ENCODE results near the gene AAK1.

The AAK1 gene

DNA sequence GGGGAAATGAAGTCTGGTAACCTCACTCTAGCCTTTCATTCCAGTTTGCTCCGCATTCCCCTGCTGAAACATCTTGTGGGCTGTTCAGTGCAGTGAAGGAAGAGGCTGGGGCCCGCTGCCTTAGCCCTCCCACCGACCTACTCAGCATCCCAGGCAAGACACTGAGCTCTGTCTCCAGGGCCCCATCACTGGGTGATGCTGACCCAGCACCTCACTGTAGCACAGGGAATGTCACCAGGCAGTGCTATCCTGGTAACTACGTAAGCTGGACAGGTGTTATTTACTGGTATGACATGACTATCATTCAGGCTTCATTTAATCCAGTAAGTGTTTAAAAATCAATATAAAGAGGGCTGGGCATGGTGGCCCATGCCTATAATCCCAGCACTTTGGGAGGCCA lies 105.3 kb downstream of the AAK1 start:
- no peak for DNase-seq (ENCODE audit: low read depth)

DNA sequence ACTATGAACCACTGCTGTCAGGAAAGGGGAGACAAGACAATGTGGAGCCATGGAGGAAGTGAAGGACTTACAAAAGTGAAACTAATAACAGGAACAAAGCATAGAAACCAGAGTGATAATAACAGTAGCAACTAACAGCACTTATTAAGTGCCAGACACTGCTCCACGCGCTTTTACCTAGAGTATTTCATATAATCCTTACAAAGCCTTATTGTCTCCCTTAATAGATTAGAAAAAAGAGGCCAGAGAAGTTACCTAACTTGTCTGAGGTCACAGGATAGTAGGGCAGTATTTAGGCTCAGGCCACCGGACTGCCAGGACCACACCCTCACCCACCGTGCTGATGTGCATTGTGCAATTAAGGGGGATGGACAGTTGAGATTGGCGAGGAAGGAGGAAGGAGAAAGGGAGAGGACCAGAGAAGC lies 107.7 kb downstream of the AAK1 start:
- DNase-seq (ENCODE audit: low read depth): no peak

DNA sequence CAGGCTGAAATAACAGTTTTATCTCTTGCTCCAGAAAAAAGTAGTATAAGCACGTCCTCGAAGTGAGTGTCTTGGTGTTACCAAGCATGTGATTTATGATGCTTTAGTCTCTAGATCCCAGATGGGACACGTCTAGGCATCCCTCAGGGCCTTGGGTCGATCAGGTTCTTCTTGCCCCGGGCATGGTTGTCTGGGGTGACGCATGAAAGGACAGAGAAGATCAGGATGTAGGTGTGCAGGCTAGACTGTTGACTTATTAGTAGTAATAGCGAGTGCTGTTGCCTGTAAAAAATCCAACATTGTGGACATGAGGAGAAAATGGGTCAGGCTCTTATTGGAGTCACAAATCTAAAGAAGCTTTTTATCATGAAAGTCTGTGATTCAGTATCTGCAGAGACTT lies 112.4 kb downstream of the AAK1 start:
- no peak for DNase-seq (ENCODE audit: low read depth)

DNA sequence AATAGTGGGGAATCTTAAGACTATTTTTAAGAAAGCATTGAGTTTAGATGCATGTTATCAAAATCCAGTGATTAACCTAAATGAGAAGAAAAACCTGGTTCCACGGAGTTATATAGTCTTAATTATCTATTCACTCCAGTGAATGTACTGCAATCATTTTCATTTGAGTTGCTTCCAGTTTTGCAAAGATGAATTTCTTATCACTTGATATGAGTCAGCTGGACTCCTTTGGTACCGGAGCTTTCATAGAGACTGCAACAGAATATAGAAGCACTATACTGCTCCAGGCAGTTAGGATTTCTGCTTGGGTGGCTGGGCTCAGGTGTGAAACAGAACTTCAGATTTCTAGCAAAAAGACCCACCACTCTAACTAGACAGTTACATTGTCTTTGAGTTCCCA lies 114.1 kb downstream of the AAK1 start:
- no peak for DNase-seq (ENCODE audit: low read depth)

DNA sequence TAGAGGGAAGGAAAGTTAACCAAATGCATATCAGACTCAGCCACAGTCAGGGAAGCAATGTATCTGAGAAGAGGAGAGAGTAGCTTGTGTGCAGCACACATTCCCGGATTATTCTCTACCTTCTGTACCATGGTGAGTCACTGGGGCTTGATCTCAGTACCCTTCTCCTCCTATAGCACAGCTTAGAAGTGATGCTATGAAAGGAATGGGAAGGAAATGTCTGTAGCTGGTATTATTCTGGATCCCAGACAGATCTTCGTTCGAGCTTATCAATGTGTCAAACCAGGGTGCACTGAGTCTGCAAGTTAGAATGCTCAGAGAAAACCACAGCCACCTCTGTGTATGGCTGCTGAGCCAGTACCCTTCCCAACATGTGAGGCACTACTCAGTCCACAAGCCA lies 118.3 kb downstream of the AAK1 start:
- DNase-seq (ENCODE audit: low read depth): no peak

DNA sequence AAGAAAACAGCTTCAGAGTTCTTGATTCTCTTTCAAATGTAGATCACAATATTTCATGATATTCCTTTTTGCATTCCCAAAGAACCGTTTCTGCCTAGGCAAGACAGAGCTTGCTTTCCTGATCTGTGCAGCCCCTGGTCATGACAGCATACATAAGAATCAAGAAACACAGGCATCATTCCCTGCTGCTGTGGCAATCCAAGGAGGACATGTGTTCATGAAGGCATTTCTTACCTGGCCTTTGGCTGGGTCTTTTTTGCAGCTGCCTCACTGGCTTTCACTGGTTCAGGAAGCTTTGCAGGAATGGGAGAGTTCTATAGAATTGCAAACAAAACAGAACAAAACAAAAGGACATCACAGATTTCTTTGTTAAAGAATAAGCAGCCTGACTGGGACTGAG lies 118.7 kb downstream of the AAK1 start:
- DNase-seq (ENCODE audit: low read depth): no peak

DNA sequence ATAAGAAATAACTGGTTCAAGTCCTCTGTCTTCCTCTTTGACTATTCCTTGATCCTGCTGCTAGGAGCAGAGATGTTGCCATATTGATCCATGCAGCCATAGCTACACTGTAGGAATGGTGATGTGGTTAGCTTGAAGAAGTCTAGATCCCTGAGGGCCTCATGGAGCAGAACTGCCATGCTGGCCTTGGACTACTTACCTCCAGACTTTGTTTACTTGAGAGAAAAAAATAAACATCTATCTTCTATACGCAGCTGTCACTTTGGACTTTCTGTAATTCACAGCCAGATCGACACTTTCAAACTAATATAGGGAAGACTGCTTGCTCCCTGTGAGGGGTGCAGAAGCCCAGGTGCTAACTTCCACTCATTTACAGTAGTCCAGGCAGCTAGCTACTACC lies 121.8 kb downstream of the AAK1 start:
- DNase-seq (ENCODE audit: low read depth): no peak

DNA sequence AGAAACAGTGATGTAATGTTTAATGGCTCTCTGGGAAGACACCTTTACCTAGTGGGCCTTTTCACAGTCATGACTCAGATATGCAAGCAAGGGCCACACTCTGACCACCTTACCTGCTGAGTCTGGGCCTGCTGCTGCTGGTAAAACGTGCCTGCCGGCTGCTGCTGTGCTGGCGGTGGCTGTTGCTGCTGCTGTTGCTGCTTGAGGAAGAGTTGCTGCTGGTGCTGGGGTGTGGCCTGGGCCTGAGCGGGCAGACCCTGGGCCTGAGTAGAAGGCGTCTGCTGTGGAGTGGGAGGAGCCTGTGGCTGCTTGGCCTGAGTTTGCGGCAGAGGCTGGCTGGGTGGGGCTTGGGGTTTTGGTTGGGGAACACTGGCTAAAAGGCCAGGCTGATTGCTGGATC lies 124.7 kb downstream of the AAK1 start:
- DNase-seq (ENCODE audit: low read depth): peak; percentile 60

DNA sequence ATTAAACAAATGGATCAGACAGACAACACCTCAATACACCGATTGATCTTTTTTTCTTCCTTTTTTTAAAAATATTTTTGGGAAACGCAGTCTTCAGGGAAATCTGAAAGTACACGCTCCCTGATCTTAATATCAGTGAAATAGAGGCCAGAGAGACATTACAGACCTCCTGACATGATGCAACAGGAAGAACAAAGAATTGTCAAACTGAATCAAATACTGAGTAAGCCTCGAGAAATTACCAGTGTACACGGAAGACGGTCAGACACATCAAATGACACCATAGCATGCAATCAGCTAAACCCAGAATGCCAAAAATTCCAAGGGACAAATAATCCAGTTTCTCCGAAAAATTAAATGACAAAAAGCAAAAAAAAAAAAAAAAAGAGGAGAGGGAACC lies 126.1 kb downstream of the AAK1 start:
- no peak for DNase-seq (ENCODE audit: low read depth)

DNA sequence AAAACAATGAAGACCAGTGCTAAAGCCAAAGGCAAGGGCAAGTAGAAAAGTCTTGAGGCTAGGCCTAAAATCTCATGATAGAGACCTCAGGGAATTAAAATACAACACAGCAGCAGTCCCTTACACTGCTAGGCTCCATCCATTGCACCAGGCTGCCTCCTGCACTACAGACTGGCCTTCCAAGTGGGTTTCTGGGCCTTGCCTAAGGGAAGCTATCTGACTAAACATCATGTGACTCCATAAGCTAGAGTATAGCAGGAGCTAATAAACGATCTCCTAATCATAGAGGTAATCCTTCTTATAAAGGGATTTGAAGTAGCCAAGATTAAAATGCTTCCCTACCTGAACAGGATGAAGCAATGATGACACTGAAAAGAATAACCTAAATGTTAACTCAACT lies 128.7 kb downstream of the AAK1 start:
- DNase-seq (ENCODE audit: low read depth): no peak

DNA sequence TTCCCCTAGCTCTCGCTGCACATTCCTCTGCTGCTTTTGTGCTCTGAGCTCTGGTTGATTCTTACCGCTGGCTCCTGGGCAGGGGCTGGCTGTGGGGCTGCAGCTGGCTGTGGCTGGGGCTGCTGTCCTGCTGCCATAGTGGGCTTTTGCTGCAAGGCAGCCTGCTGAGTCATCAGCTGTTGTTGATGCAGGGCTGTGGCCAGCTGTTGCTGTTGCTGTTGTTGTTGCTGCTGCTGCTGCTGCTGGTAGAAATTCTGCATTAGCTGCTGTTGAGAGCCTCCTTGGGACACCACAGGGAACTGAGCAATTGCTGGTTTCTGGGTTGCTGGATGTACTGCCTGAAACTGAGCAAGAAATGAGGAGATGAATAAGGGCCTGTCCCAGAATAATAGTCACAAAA lies 129.1 kb downstream of the AAK1 start:
- no peak for DNase-seq (ENCODE audit: low read depth)

DNA sequence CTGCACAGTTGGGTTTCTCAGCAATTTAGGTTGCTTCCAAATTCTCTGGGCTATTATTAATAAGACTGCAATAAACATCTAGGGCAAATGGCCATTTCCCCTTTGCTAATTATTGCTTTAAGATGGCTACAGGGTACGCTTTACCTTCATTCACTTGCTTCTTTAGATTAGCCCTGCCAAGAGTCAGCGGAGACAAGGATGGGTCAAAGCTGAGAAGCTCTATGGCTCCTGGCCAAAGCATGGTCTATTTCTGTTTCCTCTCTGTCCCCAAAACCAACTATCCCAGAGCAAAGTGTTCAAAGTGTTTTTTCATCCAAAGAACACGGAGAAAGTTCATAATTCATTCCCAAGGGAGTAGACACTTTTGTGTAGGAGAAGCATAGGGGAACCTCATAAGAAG lies 131.1 kb downstream of the AAK1 start:
- DNase-seq (ENCODE audit: low read depth): no peak

DNA sequence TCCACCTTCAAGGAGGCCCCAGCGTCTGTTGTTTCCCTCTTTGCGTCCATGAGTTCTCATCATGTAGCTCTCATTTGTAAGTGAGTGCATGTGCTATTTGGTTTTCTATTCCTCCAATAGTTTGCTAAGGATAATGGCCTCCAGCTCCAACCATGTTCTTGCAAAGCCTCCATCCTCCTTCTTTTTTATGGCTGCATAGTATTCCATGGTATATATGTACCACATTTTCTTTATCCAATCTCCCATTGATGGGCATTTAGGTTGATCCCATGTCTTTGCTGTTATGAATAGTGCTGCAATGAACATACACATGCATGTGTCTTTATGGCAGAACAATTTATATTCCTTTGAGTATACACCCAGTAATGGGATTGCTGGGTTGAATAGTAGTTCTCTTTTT lies 133.3 kb downstream of the AAK1 start:
- no peak for DNase-seq (ENCODE audit: low read depth)

DNA sequence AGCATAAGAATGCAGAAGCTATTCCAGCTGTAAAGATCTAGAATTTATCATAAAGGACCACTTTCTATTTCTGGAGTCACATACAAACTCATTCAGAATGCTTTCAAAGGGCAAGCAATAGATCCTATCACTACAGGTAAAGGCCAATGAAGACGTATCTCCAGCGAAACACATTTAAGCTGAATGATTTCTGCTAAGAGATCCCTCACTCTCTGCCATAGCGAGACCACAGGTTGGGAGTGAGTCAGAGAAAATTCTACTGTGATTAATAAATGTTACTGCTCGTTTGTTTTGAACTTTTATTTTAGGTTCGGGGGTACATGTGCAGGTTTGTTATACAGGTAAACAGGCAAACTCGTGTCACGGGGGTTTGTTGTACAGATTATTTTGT lies 133.8 kb downstream of the AAK1 start:
- no peak for DNase-seq (ENCODE audit: low read depth)

DNA sequence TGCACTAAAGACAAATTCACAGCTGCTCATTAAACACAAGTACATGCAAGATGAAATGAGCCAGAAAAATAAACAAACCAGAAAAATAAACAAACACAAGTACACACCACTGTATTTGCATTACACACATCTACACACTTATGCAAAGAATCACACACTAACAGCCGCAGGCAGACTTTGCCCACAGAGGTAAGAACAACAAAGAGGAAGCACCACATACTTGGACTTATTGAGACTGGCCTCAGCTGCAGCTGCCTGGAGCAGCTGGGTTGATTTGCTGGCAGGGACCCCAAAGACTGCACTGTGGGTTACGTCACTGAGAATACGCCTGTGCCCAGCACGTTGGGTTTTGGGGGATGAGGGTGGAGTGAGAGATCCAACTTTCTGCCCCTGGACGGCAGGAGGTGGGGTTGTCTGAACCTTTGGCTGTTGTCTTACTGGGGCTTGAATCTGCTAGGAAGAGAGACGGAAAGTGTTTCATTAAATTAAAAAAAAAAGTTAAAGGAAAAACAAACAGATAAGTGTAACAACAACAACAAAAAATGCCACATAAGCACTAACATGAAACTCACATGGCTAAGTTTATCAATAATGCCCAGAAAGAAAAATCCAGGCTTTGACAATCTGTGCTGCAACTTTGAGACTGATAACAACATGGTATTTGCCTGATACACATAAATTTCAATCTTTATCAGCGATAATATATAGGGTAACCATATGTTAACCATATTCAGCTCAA lies 134.4 kb downstream of the AAK1 start:
- no peak for DNase-seq (ENCODE audit: low read depth)

DNA sequence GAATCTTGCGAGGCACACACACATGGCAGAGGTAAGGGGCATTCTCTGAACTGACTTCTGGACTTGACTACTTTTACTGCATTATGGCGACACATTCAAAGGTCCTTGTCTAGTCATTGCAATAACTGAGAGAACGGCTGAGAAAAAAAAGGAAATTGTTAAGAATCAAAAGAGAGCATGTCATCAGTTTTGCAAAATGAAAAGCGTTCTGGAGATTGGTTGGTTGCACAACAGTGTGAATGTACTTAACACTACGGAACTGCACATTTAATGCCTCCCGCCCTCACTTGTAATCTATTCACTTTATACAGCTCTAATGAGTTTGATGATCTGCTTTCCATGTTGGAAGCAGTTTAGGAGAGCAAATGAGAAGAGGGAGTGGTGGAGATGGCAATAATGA lies 137.8 kb downstream of the AAK1 start:
- DNase-seq (ENCODE audit: low read depth): no peak

DNA sequence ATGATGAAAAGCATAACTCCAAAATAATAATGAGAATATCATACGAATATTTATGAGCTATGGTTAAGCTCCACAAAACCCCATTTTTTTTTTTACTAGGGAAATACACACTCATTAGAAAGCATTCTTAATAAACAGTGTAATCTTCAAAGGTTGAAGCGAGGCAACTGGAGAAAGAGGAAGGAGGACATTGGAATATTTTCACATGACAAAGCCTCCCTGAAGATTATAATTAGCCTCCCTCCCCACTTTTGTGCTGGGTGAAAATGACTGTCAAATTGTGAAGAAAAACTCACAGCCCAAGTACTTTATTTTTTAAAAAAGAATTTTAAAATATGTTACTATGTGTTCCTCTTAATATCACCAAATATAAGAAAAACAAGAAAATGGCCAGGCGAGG lies 142.2 kb downstream of the AAK1 start:
- DNase-seq (ENCODE audit: low read depth): no peak

DNA sequence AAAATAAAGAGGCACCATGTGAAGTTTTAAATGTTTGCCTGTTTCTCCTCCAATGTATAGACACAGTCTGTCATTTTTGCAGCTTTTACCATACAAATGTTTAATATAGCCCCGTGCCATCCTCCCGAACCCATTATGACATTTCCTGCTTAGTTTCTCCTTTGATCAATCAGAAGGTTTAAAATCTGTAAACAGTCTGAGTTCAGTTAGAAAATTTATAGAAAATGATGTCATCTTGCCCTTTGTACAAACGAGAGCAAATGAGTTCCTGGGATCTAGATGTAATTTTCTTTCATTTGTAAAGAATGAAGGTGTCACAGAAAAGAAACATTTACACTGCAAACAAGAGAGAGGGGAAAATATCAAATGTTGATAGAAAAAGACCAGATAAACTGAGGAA lies 143.6 kb downstream of the AAK1 start:
- DNase-seq (ENCODE audit: low read depth): no peak

DNA sequence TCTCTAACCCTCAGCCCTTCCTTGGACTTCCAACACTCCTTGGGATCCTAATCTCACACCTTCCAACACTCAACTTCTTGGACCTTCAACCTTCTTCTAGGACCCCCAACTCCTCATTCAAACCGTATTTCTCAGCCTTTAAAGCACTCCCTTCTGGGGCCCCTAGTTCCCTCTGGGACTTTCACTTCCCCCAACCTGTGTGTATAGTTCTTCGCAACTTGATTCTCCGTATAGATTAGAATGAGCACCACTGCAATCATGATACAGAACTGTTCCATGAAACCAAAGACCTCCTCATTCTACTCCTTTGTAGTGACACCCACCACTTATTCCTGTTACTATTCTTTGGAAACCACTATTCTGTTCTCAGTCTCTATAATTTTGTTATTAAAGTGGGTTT lies 144.3 kb downstream of the AAK1 start:
- no peak for DNase-seq (ENCODE audit: low read depth)

DNA sequence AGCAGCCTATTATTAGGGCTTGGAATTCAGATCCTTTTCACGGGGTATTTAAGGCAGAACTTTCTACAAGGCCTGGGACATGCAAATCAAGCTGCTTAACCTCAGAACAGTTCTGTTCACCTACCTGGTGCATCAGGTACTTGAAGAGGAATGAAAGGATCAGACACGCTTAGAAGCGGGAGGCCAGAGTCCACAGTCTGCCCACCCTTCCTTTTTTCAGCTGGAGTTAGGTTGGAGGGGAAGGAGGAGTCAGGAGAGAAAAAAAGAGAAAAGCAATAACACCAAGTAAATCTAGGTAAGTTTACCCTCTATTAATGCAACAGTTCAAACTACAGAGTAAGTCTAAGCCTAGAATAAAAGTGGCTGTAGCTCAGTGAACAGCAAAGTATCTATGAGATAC lies 147.7 kb downstream of the AAK1 start:
- no peak for DNase-seq (ENCODE audit: low read depth)

DNA sequence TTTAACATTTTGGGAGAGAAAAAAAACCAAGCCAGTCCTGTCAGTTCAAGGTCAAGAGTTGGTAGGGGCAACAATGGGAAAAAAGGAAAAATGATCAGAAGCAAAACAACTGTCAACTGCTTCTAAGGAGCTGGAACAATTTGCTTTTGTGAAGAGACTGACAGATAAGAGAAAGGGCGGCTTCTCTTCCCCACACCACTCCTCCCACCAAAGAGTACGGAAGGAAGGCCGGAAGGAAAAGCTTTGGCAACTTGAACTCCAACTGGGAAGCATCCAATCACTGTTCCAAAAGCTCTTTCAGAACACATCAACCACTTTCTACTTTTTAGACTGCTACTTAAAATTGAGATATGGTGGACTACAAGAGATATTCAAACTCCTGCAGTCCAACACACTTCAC lies 148.5 kb downstream of the AAK1 start:
- no peak for DNase-seq (ENCODE audit: low read depth)

DNA sequence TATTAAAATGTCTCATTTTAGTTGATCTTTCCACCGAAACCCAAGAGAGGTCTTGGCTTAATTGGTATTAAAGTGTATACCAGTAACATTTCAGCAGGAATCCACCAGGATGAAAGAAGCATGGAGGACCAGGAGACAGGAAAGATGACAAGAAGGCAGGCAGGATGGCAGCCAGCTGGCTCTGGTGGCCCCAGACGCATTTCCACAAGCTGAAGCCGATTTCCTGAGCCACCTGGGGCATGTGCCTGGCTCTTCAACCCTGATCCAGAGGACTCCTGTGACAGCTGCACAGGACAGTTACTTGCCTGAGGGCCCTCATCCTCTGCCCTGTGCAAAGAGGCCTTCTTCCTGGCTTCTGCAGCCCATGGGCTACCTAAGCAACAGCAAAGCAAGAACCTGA lies 149.4 kb downstream of the AAK1 start:
- no peak for DNase-seq (ENCODE audit: low read depth)

DNA sequence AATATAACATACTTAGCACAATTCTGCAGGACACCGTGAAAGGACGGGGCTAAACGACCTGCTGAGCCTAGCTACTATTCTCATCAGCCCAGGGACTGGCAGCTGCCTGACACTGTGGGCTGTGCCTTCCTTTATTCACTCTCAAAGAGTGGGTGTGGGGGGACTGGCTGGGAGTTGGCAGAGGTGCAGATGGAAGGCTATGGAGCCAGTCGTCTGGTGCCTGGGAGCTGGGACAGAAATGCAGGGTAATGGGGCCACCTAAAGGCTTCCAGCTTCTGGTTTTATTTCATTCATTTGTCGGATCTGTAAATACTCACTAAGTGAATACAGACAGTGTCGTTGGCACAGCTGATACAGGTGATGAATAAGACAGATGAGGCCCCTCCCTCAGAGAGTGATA lies 150.3 kb downstream of the AAK1 start:
- no peak for DNase-seq (ENCODE audit: low read depth)

DNA sequence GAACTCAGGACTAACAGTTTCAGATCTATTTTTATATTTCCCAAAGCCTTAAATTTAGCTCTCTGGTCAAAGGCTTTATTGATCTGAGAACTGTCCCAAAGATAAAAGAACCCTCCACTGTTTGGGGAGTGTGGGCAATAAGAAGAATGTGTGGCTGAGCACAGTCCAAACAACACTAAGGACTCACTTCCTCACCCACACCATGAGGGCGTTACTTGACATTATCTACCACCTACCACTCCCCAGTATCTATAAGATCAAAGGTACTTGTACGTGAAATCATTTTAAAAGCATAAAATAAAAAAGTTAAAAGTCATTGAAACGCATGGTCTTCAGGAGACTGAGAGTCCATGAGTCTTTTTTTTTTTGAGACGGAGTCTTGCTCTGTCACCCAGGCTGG lies 151.7 kb downstream of the AAK1 start:
- no peak for DNase-seq (ENCODE audit: low read depth)

DNA sequence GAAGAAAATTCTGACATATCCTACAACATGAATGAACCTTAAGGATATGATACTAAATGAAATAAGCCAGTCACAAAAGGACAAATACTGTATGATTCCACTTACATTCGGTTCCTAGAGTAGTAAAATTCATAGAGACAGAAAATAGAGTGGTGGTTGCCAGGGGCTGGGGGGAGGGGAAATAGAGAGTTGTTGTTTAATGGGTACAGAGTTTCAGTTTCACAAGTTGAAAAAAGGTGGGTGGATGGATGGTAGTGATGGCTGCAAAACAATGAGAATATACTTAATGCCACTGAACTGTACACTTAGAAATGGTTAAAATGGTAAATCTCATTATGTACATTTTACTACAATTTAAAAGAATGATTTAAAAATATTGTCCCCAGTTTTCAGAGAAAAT lies 153.1 kb downstream of the AAK1 start:
- DNase-seq (ENCODE audit: low read depth): no peak
